ENCODE results near the gene P4HA3.

The P4HA3 gene

DNA sequence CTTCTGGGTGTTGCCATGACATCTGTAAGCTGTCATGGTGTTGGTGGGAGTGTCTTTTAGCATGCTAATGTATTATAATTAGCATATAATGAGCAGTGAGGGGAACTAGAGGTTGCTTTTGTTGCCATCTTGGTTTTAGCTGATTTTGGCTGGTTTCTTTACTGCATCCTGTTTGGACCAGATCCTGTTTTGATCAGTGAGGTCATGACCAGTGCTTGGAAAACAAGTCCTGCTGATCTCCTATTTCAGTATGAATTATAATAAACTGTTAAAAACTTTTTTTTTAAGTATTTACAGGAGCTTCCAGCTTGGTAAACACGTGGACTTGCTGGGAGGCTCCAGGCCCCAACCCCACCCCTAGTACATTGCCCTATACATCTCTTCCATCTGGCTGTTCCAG is 30.5 kb upstream of the P4HA3 start:
- Histone ChIP-seq H3K27ac (ENCODE audit: low read length) (no peak overlapping the region), H2AFZ (ENCODE audit: low read depth, low read length) (no peak overlapping the region), H3K4me1 (ENCODE audit: insufficient read depth, low read length) (no peaks in the 10 kb centered on the region), H3K27me3 (ENCODE audit: insufficient read depth, low read length, poor library complexity) (no peaks in the 10 kb centered on the region), H3K4me3 (ENCODE audit: low read depth in 1 of 2, low read length in 2 of 2) (no peak overlapping the region), H3K79me2 (ENCODE audit: insufficient read depth, low read length) (no peaks in the 10 kb centered on the region), H3K9me3 (ENCODE audit: insufficient read depth, low read length, severe bottlenecking) (no peaks in the 10 kb centered on the region), H4K20me1 (ENCODE audit: insufficient read depth, low read length) (no peaks in the 10 kb centered on the region), H3K4me2 (ENCODE audit: insufficient read depth, low read length) (no peak overlapping the region), H3K36me3 (ENCODE audit: insufficient read depth, low read length) (0 out of 2 replicates have a peak, but pooled peaks cover 9% of the 10 kb centered on the region), H3K9ac (ENCODE audit: low read depth, low read length) (no peak overlapping the region)
- no peak for DNase-seq
- no peak for TF ChIP-seq EZH2 (IDR thresholded peaks at IDR 0.05; ENCODE audit: borderline replicate concordance, low read depth, low read length, severe bottlenecking)
- TF ChIP-seq, protein P1, sequence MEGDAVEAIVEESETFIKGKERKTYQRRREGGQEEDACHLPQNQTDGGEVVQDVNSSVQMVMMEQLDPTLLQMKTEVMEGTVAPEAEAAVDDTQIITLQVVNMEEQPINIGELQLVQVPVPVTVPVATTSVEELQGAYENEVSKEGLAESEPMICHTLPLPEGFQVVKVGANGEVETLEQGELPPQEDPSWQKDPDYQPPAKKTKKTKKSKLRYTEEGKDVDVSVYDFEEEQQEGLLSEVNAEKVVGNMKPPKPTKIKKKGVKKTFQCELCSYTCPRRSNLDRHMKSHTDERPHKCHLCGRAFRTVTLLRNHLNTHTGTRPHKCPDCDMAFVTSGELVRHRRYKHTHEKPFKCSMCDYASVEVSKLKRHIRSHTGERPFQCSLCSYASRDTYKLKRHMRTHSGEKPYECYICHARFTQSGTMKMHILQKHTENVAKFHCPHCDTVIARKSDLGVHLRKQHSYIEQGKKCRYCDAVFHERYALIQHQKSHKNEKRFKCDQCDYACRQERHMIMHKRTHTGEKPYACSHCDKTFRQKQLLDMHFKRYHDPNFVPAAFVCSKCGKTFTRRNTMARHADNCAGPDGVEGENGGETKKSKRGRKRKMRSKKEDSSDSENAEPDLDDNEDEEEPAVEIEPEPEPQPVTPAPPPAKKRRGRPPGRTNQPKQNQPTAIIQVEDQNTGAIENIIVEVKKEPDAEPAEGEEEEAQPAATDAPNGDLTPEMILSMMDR (IDR thresholded peaks at IDR 0.05; ENCODE audit: borderline replicate concordance, extremely low read depth, low read length, poor library complexity, severe bottlenecking), result no peak
- no peak for ATAC-seq (ENCODE audit: insufficient read depth, low read depth)

GRCh38 chr11:74339619-74340018 is 28.2 kb upstream of the P4HA3 start:
- no peaks in the 10 kb centered on the region for H3K4me1 ChIP-seq (ENCODE audit: insufficient read depth, low read length)
- H3K9me3 ChIP-seq (ENCODE audit: insufficient read depth, low read length, severe bottlenecking), result no peaks in the 10 kb centered on the region
- H3K9ac ChIP-seq (ENCODE audit: low read depth, low read length), result no peak overlapping the region
- H3K4me2 ChIP-seq (ENCODE audit: insufficient read depth, low read length), result no peak overlapping the region
- no peak for DNase-seq
- no peak for ATAC-seq (ENCODE audit: insufficient read depth, low read depth)
- no peaks in the 10 kb centered on the region for H3K79me2 ChIP-seq (ENCODE audit: insufficient read depth, low read length)
- H2AFZ ChIP-seq (ENCODE audit: low read depth, low read length), result no peak overlapping the region
- no peaks in the 10 kb centered on the region for H4K20me1 ChIP-seq (ENCODE audit: insufficient read depth, low read length)
- H3K4me3 ChIP-seq (ENCODE audit: low read depth in 1 of 2, low read length in 2 of 2), result no peak overlapping the region
- TF ChIP-seq, protein P1 (IDR thresholded peaks at IDR 0.05; ENCODE audit: borderline replicate concordance, extremely low read depth, low read length, poor library complexity, severe bottlenecking), result no peak
- TF ChIP-seq EZH2 (IDR thresholded peaks at IDR 0.05; ENCODE audit: borderline replicate concordance, low read depth, low read length, severe bottlenecking), result no peak
- 0 out of 2 replicates have a peak, but pooled peaks cover 9% of the 10 kb centered on the region for H3K36me3 ChIP-seq (ENCODE audit: insufficient read depth, low read length)
- H3K27ac ChIP-seq (ENCODE audit: low read length), result no peak overlapping the region
- no peaks in the 10 kb centered on the region for H3K27me3 ChIP-seq (ENCODE audit: insufficient read depth, low read length, poor library complexity)

DNA sequence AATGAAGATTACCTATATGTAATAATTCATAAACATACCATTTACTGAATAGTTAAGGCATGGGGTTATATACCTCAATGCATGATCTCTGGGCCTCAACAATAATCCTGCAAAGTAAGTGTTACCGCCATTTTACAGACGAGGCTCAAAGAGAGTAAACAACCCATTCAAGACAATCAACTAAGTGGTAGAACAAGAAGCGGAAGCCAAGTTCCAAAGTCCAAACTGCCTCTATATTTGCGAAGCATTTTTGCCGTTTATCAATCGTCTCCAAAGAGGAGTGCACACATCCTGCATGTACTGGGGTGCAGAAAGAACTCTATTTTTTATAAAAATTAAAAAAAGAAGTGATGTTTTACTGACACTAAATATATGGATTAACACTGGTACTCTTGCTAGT is 27.5 kb upstream of the P4HA3 start:
- Histone ChIP-seq H3K4me1 (ENCODE audit: insufficient read depth, low read length) (no peaks in the 10 kb centered on the region), H3K27me3 (ENCODE audit: insufficient read depth, low read length, poor library complexity) (no peaks in the 10 kb centered on the region), H3K4me3 (ENCODE audit: low read depth in 1 of 2, low read length in 2 of 2) (no peak overlapping the region), H4K20me1 (ENCODE audit: insufficient read depth, low read length) (no peaks in the 10 kb centered on the region), H3K36me3 (ENCODE audit: insufficient read depth, low read length) (0 out of 2 replicates have a peak, but pooled peaks cover 9% of the 10 kb centered on the region), H3K27ac (ENCODE audit: low read length) (no peak overlapping the region), H3K9me3 (ENCODE audit: insufficient read depth, low read length, severe bottlenecking) (no peaks in the 10 kb centered on the region), H3K9ac (ENCODE audit: low read depth, low read length) (no peak overlapping the region), H3K4me2 (ENCODE audit: insufficient read depth, low read length) (no peak overlapping the region), H3K79me2 (ENCODE audit: insufficient read depth, low read length) (no peaks in the 10 kb centered on the region), H2AFZ (ENCODE audit: low read depth, low read length) (no peak overlapping the region)
- TF ChIP-seq, protein P1 (IDR thresholded peaks at IDR 0.05; ENCODE audit: borderline replicate concordance, extremely low read depth, low read length, poor library complexity, severe bottlenecking), result no peak
- no peak for TF ChIP-seq EZH2 (IDR thresholded peaks at IDR 0.05; ENCODE audit: borderline replicate concordance, low read depth, low read length, severe bottlenecking)
- ATAC-seq (ENCODE audit: insufficient read depth, low read depth) (no peak), DNase-seq (no peak)

DNA sequence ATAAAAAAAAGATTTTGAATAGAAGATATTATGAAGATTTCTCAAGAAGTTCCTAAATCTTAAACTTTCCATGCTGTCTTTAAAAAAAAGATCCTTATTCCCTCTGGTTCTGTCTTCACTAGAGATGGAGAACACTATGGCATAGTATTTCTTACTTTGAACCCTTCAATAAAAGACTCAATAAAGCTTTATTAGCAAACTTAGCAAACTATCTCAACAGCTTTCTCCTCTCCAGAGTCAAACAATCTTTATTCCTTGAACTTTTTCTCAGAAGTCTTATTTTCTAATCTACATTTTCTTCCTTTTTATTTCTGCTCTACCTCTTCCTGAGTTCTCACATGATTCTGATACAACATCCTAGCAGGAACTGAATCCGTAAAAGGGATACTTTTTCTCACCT is 21.8 kb upstream of the P4HA3 start:
- H3K9ac ChIP-seq (ENCODE audit: low read depth, low read length), result no peak overlapping the region
- H4K20me1 ChIP-seq (ENCODE audit: insufficient read depth, low read length), result no peaks in the 10 kb centered on the region
- DNase-seq (no peak), ATAC-seq (ENCODE audit: insufficient read depth, low read depth) (no peak)
- no peaks in the 10 kb centered on the region for H3K4me1 ChIP-seq (ENCODE audit: insufficient read depth, low read length)
- H3K9me3 ChIP-seq (ENCODE audit: insufficient read depth, low read length, severe bottlenecking), result no peaks in the 10 kb centered on the region
- H3K4me3 ChIP-seq (ENCODE audit: low read depth in 1 of 2, low read length in 2 of 2), result no peak overlapping the region
- no peak overlapping the region for H3K27ac ChIP-seq (ENCODE audit: low read length)
- H3K36me3 ChIP-seq (ENCODE audit: insufficient read depth, low read length), result 0 out of 2 replicates have a peak, but pooled peaks cover 6% of the 10 kb centered on the region
- TF ChIP-seq, protein P1 (IDR thresholded peaks at IDR 0.05; ENCODE audit: borderline replicate concordance, extremely low read depth, low read length, poor library complexity, severe bottlenecking), result no peak
- H3K79me2 ChIP-seq (ENCODE audit: insufficient read depth, low read length), result no peaks in the 10 kb centered on the region
- H2AFZ ChIP-seq (ENCODE audit: low read depth, low read length), result no peak overlapping the region
- no peak overlapping the region for H3K4me2 ChIP-seq (ENCODE audit: insufficient read depth, low read length)
- no peaks in the 10 kb centered on the region for H3K27me3 ChIP-seq (ENCODE audit: insufficient read depth, low read length, poor library complexity)
